GM21515 (cell line): ENCODE data around the gene LAMTOR3.

Experiments
- ATAC-seq: cut with Tn5 transposase; IDR thresholded peaks from one replicate; pipeline ENCODE4 v1.9.1; 2021; ENCODE audit not compliant: unreplicated experiment

LAMTOR3 gene

GRCh38 chr4:99863804-99864203, 30.4 kb downstream of the LAMTOR3 start:
- no peak for ATAC-seq

GRCh38 chr4:99861120-99861905, 32.9 kb downstream of the LAMTOR3 start:
- ATAC-seq, result no peak

DNA sequence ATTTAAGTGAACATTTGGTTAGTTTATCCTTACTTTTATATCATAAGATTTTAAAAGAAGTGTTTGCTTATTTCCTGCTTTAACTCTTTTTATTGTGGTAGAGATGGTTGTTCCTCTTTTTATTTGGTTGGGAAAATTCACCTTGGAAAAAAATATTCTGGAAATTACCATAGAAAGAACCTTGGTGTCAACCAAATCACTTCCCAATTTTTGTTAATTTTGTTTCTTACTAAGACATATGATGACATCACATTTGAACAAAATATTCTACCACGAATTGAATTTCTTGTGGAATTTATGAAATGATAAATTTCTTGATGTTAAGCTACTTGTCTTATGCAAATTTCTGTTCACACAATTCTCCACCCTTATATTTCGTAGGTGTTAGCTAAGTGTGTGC, 33.7 kb downstream of the LAMTOR3 start:
- ATAC-seq, result no peak

DNA sequence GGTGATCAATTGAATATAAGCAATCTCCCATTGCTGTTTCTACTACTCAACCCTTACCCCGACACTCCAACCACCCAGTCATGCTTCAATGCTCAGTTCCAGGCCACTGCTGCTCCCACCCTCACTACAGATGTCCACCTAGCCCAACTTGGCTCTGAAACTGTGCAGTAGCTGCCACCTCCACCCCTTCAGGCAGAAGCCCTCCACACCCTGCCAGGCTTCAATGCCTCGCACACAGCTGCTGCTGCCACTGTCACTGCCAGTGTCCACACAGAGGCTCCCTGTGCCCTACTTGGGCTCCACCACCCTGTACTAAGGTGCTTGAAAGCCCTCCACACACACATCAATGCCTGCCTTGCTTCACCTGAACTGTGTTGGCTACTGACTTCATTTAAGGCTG, 34.6 kb downstream of the LAMTOR3 start:
- ATAC-seq, result no peak

DNA sequence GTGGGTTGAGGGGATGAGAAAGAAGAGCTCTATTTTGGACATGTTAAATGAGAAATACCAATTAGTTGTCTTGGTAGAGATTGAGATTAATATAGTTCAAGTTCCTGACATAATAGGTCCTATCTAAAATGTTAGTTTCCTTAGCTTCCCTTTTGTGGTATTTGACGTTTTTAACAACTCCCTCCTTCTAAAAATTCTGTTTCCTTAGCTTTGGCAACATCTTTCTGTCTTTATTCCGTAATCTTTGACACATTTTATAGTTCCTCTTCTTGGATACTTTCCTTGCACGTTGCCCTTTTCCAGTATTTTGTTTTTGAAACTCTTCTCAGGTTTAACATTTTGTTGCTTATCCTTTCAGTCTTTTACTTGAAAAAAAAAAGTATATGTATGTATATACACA, 36.9 kb downstream of the LAMTOR3 start:
- no peak for ATAC-seq

DNA sequence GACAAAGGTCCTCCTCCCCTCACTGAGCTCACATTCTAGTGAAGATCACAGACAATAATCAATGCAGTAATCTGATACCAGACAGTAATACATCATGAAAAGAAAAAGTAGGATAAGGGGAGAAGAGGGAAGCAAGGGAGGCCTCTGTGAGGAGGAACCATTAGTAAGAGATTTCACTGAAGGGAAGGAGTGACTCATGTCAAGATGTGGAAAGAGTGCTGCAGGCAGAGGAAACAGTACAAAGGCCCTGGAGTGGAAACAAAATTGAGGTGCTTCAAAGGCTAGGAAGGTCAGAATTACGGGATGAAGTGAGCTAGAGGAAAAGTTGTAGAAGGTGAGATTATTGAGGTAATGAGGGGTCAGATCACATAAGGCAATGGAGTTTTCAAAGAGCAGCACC, 38.1 kb downstream of the LAMTOR3 start:
- no peak for ATAC-seq

GRCh38 chr4:99855678-99856077, 38.5 kb downstream of the LAMTOR3 start:
- ATAC-seq, result peak; percentile 52

GRCh38 chr4:99853999-99854398, 40.2 kb downstream of the LAMTOR3 start:
- ATAC-seq, result no peak

GRCh38 chr4:99853190-99853589, 41.0 kb downstream of the LAMTOR3 start:
- no peak for ATAC-seq

GRCh38 chr4:99852199-99852749, 42.0 kb downstream of the LAMTOR3 start:
- ATAC-seq, result no peak

DNA sequence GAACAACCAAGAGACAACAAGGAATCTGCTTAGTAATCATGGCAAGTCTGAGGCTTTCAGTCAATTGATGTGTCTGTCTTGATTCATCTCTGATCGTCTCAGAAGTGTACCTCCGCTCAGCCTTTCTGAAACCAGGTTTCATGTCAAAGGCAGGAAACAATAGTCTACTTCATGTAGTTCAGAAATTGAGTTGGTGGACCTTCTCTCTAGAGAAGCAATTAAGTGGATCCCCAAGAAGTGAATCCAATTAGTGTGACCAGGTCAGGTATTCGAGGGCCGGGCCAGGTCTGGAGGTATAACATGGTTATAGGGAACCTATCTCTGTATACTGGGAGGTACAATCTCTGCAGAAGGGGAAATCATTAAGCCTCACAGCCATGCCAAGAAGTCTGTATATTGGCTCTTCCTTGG, 45.6 kb downstream of the LAMTOR3 start:
- ATAC-seq, result peak; percentile 44

GRCh38 chr4:99847362-99847976, 46.8 kb downstream of the LAMTOR3 start:
- ATAC-seq, result peak; percentile 76

GRCh38 chr4:99846891-99847290, 47.3 kb downstream of the LAMTOR3 start:
- ATAC-seq, result no peak

- ATAC-seq, result no peak
These were observed 48.3 kb downstream of the LAMTOR3 start for GRCh38 chr4:99845708-99846469.

DNA sequence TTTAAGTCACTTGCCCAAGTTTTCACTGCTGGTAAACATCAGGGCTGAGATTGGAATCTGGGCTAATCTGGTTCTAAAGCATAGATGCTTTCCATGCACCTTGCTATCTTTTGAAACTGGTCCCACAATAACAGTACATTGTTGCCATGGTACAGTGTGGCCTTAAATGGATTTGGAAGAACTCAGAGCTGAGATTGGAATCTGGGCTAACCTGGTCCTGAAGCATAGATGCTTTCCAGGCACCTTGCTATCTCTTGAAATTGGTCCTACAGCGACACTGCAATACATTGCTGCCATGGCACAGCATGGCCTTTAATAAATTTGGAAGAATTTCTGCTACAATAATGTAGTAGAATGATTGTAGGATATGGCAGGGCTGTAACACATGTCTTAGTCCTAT, 49.0 kb downstream of the LAMTOR3 start:
- ATAC-seq, result no peak

DNA sequence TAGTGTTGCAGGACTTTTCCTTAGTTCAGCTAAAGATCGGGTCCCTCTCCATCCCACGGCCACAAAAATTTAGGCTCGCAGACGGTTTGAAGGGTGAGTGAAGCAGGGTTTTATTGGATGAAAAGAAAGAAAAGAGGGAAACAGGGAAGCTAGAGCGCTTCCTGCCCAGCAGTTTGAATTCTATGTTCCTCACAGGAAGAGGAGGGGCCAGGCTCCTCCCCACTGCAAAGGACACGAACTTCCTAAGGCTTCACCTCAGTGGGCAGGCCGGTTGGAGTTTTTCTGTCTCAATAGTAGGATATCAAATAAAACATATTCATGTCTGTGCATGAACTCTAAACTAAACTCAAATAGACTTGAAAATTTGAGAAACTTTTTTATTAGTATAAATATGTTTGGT, 50.2 kb downstream of the LAMTOR3 start:
- no peak for ATAC-seq

DNA sequence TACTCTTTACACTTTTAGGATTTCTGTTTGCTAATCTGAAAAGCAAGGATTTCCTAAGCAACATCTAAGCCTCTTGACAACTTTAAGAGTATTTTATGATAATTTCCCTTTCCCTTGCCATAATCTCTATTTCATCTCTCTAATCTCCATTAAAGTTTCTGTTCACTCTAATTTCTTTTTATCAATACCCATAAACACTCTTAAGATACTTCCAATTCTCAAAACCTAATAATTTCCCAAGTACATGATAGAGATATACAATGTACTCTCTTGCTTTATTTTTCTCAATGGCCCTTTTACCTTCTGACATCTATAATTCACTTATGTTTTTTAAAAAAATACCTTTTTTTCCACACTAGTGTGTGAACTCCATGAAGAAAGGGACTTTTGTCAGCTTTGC, 50.8 kb downstream of the LAMTOR3 start:
- no peak for ATAC-seq

- ATAC-seq, result no peak
These were observed 53.1 kb downstream of the LAMTOR3 start for GRCh38 chr4:99841129-99841528.

- no peak for ATAC-seq
These were observed 55.3 kb downstream of the LAMTOR3 start for GRCh38 chr4:99838927-99839326.

GRCh38 chr4:99835942-99836341, 58.3 kb downstream of the LAMTOR3 start:
- no peak for ATAC-seq

DNA sequence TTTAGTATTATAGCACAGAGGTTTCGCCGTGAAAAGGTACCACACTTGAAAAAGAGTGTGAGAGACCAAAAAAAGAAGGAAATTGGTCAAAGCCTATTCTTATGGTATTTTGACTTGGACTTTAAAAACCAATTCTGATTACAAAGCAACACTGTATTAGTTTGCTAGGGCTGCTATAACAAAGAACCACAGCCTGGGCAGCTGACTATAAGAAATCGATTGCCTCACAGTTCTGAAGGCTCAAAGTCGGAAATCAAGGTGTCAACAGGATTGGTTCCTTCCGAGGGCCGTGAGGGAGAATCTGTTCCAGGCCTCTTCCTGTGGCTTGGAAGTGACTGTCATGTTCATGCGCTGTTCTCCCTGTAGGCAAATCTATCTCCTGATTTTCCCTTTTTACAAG, 59.7 kb downstream of the LAMTOR3 start:
- ATAC-seq, result no peak

DNA sequence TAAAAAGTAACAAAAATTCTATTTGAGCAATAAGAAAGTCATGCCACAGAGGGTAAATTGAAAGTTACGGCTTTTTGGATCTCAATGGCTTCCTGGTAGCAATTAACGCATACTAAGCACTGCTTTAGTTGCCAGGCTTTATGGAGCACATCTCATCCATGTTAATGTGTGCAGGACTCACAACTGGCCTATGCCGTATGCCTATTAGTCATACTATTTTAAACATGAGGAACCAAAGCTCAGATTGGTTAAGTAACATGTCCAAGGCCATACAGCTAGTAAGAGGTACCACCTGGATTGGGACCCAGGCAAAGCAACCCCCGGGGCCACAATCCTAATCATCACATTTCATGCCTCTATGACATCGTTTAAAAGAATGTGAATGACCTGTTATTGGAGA, 60.5 kb downstream of the LAMTOR3 start:
- ATAC-seq, result no peak
